Liver (tissue), 9 donors: Measurements from ENCODE around the gene PRKN. TPM values are rescaled to one million over a fixed set of nuclear protein-coding genes. Genes with fewer than 3 reads are reported as not detected.

Source experiments
- DNase-seq: peaks from one replicate; pipeline ENCODE4 v3.0.0-alpha.2; 2017; ENCODE audit warnings: low spot score
- H3K27ac ChIP-seq, 2 donors: one replicate each; pipeline ENCODE4 v1.7.0; 2013; ENCODE audit warnings: inconsistent platforms in 2 of 2, low read length in 2 of 2, control low read depth in 1 of 2, low read depth in 1 of 2, mild to moderate bottlenecking in 1 of 2
- H3K27me3 ChIP-seq, 4 donors: one replicate each; pipeline versions ENCODE4 v1.6.1 to v1.7.0; 2013; ENCODE audit warnings: low read length in 3 of 4, inconsistent platforms in 1 of 4, mild to moderate bottlenecking in 1 of 4, moderate library complexity in 1 of 4; ENCODE audit not compliant: control insufficient read depth in 4 of 4, insufficient read depth in 4 of 4
- H3K36me3 ChIP-seq, 4 donors: one replicate each; pipeline versions ENCODE4 v1.6.1 to v1.7.0; 2013; ENCODE audit warnings: low read length in 3 of 4, mild to moderate bottlenecking in 3 of 4, low read depth in 1 of 4, moderate library complexity in 1 of 4; ENCODE audit not compliant: control insufficient read depth in 4 of 4, insufficient read depth in 3 of 4
- H3K4me1 ChIP-seq, 4 donors: one replicate each; pipeline versions ENCODE4 v1.6.1 to v1.7.0; 2013; ENCODE audit warnings: low read length in 3 of 4, mild to moderate bottlenecking in 3 of 4, moderate library complexity in 1 of 4; ENCODE audit not compliant: control insufficient read depth in 4 of 4, insufficient read depth in 4 of 4
- H3K4me3 ChIP-seq, 3 donors: one replicate each; pipeline versions ENCODE4 v1.6.1 to v1.7.0; 2013; ENCODE audit warnings: low read length in 3 of 3, control low read depth in 1 of 3, low read depth in 1 of 3, mild to moderate bottlenecking in 1 of 3
- H3K9ac ChIP-seq, 2 donors: one replicate each; pipeline ENCODE4 v1.7.0; 2013; ENCODE audit warnings: low read length in 2 of 2, mild to moderate bottlenecking in 2 of 2, moderate library complexity in 2 of 2, control low read depth in 1 of 2, low read depth in 1 of 2
- H3K9me3 ChIP-seq, 4 donors: one replicate each; pipeline versions ENCODE4 v1.6.1 to v1.7.0; 2013; ENCODE audit warnings: low read length in 3 of 4; ENCODE audit not compliant: control insufficient read depth in 4 of 4
- ATF3 ChIP-seq: IDR thresholded peaks from 2 replicates; pipeline ENCODE4 v1.6.1; 2016; ENCODE audit warnings: antibody characterized with exemption
- CTCF ChIP-seq: fragments of 150-350 bp; IDR thresholded peaks from 2 replicates; pipeline ENCODE4 v1.5.1; 2017; ENCODE audit warnings: improper control_type of control experiment, low read depth, low read length; ENCODE audit not compliant: missing input control
- EGR1 ChIP-seq, 2 donors: IDR thresholded peaks; 2 replicates each; pipeline ENCODE4 v1.6.1; 2016 to 2018; ENCODE audit warnings: antibody characterized with exemption in 2 of 2, low read depth in 2 of 2
- FOXA1 ChIP-seq: IDR thresholded peaks from 2 replicates; pipeline ENCODE4 v1.6.1; 2016; ENCODE audit warnings: antibody characterized with exemption
- FOXA2 ChIP-seq: IDR thresholded peaks from 2 replicates; pipeline ENCODE4 v1.6.1; 2016; ENCODE audit warnings: antibody characterized with exemption
- GABPA ChIP-seq, 2 donors: IDR thresholded peaks in 1 of 2; conservative IDR thresholded peaks in 1 of 2; 2 replicates each; pipeline ENCODE4 v1.6.1; 2016; ENCODE audit warnings: antibody characterized with exemption in 2 of 2, mild to moderate bottlenecking in 1 of 2, moderate library complexity in 1 of 2
- HNF4A ChIP-seq, 2 donors: conservative IDR thresholded peaks; 2 replicates each; pipeline ENCODE4 v1.6.1; 2016; ENCODE audit warnings: antibody characterized with exemption in 2 of 2, mild to moderate bottlenecking in 2 of 2
- HNF4G ChIP-seq: IDR thresholded peaks from 2 replicates; pipeline ENCODE4 v1.6.1; 2016; ENCODE audit warnings: antibody characterized with exemption
- JUND ChIP-seq, 2 donors: IDR thresholded peaks; 2 replicates each; pipeline ENCODE4 v1.6.1; 2016; ENCODE audit warnings: antibody characterized with exemption in 2 of 2
- MAX ChIP-seq: IDR thresholded peaks from 2 replicates; pipeline ENCODE4 v1.6.1; 2016; ENCODE audit warnings: antibody characterized with exemption
- NR2F2 ChIP-seq: IDR thresholded peaks from 2 replicates; pipeline ENCODE4 v1.6.1; 2016; ENCODE audit warnings: antibody characterized with exemption
- RAD21 ChIP-seq, 2 donors: IDR thresholded peaks; 2 replicates each; pipeline ENCODE4 v1.6.1; 2016; ENCODE audit warnings: antibody characterized with exemption in 2 of 2, mild to moderate bottlenecking in 2 of 2
- RXRA ChIP-seq, 2 donors: IDR thresholded peaks; 2 replicates each; pipeline ENCODE4 v1.6.1; 2017 to 2018; ENCODE audit warnings: antibody characterized with exemption in 2 of 2, mild to moderate bottlenecking in 1 of 2
- SP1 ChIP-seq: IDR thresholded peaks from 2 replicates; pipeline ENCODE4 v1.6.1; 2018; ENCODE audit warnings: antibody characterized with exemption, mild to moderate bottlenecking
- TAF1 ChIP-seq: conservative IDR thresholded peaks from 2 replicates; pipeline ENCODE4 v1.6.1; 2016; ENCODE audit warnings: antibody characterized with exemption, mild to moderate bottlenecking
- YY1 ChIP-seq: IDR thresholded peaks from 2 replicates; pipeline ENCODE4 v1.6.1; 2016; ENCODE audit warnings: antibody characterized with exemption, mild to moderate bottlenecking
- ZBTB33 ChIP-seq: IDR thresholded peaks from 2 replicates; pipeline ENCODE4 v1.6.1; 2016; ENCODE audit warnings: antibody characterized with exemption
- WGBS: extraction: QIAGEN DNeasy Blood & Tissue Kit; methylation state at CpG from one replicate; pipeline ENCODE4 v1.1.7; 2013; 5-methylcytosine and 5-hydroxymethylcytosine counted together
- polyA plus RNA-seq, 2 donors: library from polyadenylated mRNA; stranded (reverse) in 1 of 2; unstranded in 1 of 2; fragments of 200-250 nt in 1 of 2; fragments of >200 nt in 1 of 2; fragmentation: Nextera tagmentation in 1 of 2; extraction: Ambion mirVana in 1 of 2; gene quantifications; one replicate each; pipeline versions ENCODE4 v1.2.1 to v1.2.3, GENCODE V29; 2013 to 2015
- total RNA-seq, 2 donors: library from RNA; depleted of rRNA; stranded (reverse); fragments of >200 nt; gene quantifications; one replicate each; pipeline ENCODE4 v1.2.3, GENCODE V29; 2014
- donor health status: healthy.
- donor health status: healthy.
- donor health status: healthy.
- donor health status: healthy.
- donor health status: healthy.

The PRKN gene
- total and polyA plus RNA-seq, 4 donors: 0.47 to 4.1 (median 3.2) TPM

GRCh38 chr6:162653808-162654207, 73.8 kb downstream of the PRKN start:
- Histone ChIP-seq H3K9me3 (no peaks in the 10 kb centered on the region), H3K4me1 (no peaks in the 10 kb centered on the region)
- WGBS: 93% methylated on average over 2 of the region's 2 CpGs

GRCh38 chr6:162651505-162651904, 76.1 kb downstream of the PRKN start:
- no peak for TF ChIP-seq HNF4G
- TF ChIP-seq JUND (IDR thresholded peaks at IDR 0.05): no peak
- no peak for TF ChIP-seq TAF1
- TF ChIP-seq YY1: no peak
- TF ChIP-seq SP1: no peak
- no peak for TF ChIP-seq NR2F2
- TF ChIP-seq RXRA (IDR thresholded peaks at IDR 0.05): no peak
- no peak for TF ChIP-seq RAD21 (IDR thresholded peaks at IDR 0.05)
- TF ChIP-seq ZBTB33: no peak
- no peaks in the 10 kb centered on the region for H3K27me3 ChIP-seq
- no peak overlapping the region for H3K27ac ChIP-seq
- no peaks in the 10 kb centered on the region for H3K36me3 ChIP-seq
- H3K9ac ChIP-seq: no peak overlapping the region
- no peaks in the 10 kb centered on the region for H3K4me1 ChIP-seq
- no peak overlapping the region for H3K4me3 ChIP-seq
- no peaks in the 10 kb centered on the region for H3K9me3 ChIP-seq
- WGBS: 95% methylated on average over 3 of the region's 3 CpGs
- no peak for DNase-seq

More at GRCh38 chr6:162653808-162654207, 73.8 kb downstream of the PRKN start:
- Histone ChIP-seq H3K27me3 (no peaks in the 10 kb centered on the region), H3K27ac (no peak overlapping the region), H3K9ac (no peak overlapping the region), H3K36me3 (no peaks in the 10 kb centered on the region), H3K4me3 (no peak overlapping the region)
- TF ChIP-seq GABPA (IDR thresholded peaks at IDR 0.05 in 1 of 2, conservative IDR thresholded peaks at IDR 0.05 in 1 of 2) (no peak), RAD21 (IDR thresholded peaks at IDR 0.05) (no peak), ZBTB33 (no peak), HNF4A (conservative IDR thresholded peaks at IDR 0.05) (no peak)
- no peak for DNase-seq

GRCh38 chr6:162649271-162649670, 78.3 kb downstream of the PRKN start:
- no peak for DNase-seq
- 92% methylated on average over 3 of the region's 3 CpGs for WGBS
- Histone ChIP-seq H3K9me3 (no peaks in the 10 kb centered on the region), H3K4me3 (no peak overlapping the region), H3K9ac (no peak overlapping the region), H3K36me3 (no peaks in the 10 kb centered on the region), H3K27me3 (no peaks in the 10 kb centered on the region), H3K4me1 (no peaks in the 10 kb centered on the region), H3K27ac (no peak overlapping the region)
- TF ChIP-seq NR2F2 (no peak), FOXA2 (no peak), CTCF (no peak), RXRA (IDR thresholded peaks at IDR 0.05) (no peak), RAD21 (IDR thresholded peaks at IDR 0.05) (no peak), SP1 (no peak), FOXA1 (no peak), HNF4G (no peak), ZBTB33 (no peak), YY1 (no peak), EGR1 (IDR thresholded peaks at IDR 0.05; ENCODE audit: low read depth in 2 of 2) (no peak), HNF4A (conservative IDR thresholded peaks at IDR 0.05) (no peak), ATF3 (no peak), MAX (no peak)
